Fibroblast of mammary gland (primary cell): ENCODE measurements around the gene EHMT1.

Experiments
- DNase-seq: peaks from one replicate; pipeline ENCODE4 v3.0.0-alpha.2; 2010; ENCODE audit warnings: low read depth
- H3K4me3 ChIP-seq: 2 replicates; pipeline ENCODE4 v1.5.1; 2011; ENCODE audit warnings: low read depth, mild to moderate bottlenecking, low read length, moderate library complexity; ENCODE audit not compliant: control insufficient read depth
- TF ChIP-seq, protein P1 (sequence below): conservative IDR thresholded peaks from 2 replicates; pipeline ENCODE4 v1.5.1; 2011; ENCODE audit warnings: low read depth, low read length, inconsistent platforms; ENCODE audit not compliant: control insufficient read depth, insufficient read depth

The EHMT1 gene

DNA sequence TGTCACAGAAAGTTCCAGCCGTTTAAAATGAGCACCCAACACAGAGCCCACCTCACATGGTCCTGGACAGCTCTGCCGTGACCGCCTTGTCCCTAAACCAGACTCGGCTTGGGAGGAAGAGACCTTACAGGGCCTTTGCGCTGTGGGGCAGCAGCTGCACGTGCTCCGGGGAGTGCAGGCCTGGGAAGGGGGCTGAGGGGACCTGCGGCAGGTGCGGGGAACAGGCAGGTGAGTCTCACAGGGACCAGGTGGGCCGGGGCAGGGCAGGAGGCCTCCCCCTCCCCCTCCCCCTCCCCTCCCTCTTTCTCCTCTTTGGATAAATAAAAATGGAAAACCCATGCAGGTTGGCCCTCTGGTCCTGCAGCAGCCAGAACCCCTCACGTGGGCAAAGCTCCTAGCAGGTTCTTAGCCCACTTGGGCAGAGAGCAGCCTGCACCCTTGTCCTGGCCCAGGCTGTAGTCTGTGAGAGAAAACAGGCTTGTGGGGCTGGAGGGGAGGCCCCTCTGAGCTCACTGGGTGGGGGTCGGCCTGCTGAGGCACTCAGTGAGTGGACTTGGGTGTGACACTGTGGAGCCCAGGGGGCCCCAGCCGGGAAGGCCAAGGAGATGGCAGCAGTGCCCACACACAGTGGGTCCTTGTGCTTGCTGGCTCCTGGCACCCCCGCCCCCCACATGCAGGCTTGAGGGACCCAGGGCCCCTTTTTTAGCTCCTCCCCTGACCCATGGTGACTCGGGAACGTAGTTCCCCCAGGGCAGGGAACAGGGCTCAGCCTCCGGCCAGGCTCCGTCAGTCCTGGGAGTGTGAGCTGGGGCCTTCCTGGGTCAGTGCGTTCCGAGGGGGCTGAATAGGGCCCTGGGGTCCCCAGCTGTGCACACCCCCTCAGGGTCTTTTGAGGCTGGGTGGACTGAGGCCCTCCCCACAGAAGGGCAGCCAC lies 218.8 kb downstream of the EHMT1 start:
- DNase-seq, result no peak
- TF ChIP-seq, protein P1, sequence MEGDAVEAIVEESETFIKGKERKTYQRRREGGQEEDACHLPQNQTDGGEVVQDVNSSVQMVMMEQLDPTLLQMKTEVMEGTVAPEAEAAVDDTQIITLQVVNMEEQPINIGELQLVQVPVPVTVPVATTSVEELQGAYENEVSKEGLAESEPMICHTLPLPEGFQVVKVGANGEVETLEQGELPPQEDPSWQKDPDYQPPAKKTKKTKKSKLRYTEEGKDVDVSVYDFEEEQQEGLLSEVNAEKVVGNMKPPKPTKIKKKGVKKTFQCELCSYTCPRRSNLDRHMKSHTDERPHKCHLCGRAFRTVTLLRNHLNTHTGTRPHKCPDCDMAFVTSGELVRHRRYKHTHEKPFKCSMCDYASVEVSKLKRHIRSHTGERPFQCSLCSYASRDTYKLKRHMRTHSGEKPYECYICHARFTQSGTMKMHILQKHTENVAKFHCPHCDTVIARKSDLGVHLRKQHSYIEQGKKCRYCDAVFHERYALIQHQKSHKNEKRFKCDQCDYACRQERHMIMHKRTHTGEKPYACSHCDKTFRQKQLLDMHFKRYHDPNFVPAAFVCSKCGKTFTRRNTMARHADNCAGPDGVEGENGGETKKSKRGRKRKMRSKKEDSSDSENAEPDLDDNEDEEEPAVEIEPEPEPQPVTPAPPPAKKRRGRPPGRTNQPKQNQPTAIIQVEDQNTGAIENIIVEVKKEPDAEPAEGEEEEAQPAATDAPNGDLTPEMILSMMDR, result no peak
- H3K4me3 ChIP-seq, result no peak overlapping the region

DNA sequence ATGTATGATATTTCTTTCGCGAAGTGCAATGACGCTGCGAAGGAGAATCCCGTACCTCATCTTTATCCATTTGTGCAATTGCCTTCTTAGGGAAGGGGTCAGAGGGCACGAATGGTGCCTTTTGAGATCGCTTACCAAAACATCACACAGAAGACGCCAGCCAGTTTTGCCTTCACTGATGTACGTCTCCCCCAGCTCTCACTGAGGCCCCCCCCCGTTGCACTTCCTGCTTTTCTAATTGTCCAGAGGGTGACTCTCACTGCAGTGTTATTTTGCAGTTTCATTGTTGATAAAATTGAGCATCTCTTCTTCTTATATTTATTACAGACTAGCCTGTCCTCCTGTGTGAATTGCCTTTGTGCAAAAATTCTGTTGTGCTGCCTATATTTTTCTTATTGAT lies 219.8 kb downstream of the EHMT1 start:
- DNase-seq, result no peak

DNA sequence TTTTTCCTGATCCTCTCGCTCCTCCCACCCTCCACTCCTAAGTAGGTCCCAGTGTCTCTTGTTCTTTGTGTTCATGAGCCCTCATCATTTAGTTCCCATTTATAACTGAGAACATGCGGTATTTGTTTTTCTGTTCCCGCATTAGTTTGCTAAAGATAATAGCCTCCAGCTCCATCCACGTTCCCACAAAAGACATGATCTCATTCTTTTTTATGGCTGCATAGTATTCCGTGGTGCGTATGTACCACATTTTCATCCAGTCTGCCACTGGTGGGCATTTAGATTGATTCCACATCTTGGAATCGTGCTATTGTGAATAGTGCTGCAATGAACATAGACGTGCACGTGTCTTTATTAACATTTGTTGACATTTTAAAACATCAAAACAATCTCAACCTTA lies 224.6 kb downstream of the EHMT1 start:
- no peak overlapping the region for H3K4me3 ChIP-seq
- TF ChIP-seq, protein P1, result no peak
- no peak for DNase-seq

More for the DNA sequence above, 219.8 kb downstream of the EHMT1 start:
- no peak overlapping the region for H3K4me3 ChIP-seq
- TF ChIP-seq, protein P1, result no peak

GRCh38 chr9:137851516-137852267 lies 232.9 kb downstream of the EHMT1 start:
- TF ChIP-seq, protein P1, result no peak
- H3K4me3 ChIP-seq, result no peak overlapping the region
- no peak for DNase-seq

DNA sequence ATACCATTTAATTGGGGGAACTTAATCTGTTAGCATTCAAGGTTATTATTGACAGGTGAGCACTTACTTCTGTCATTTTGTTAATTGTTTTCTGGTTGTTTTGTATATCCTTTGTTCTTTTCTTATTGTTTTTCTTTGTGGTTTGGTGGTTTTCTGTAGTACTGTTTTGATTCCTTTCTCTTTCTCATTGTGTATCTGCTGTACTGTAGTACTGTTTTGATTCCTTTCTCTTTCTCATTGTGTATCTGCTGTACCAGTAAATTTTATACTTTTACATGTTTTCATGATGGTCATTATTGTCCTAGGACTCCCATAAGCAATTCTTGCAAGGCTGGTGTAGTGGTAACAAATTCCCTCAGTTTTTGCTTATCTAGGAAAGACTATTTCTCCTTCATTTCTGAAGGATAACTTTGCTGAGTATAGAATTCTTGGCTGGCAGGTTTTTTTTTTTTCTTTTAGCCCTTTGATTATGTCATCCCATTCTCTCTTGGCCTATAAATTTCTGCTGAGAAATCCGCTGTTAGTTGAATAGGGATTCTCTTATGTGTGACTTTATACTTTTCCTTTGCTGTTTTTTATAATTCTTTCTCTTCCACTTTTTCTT lies 234.7 kb downstream of the EHMT1 start:
- TF ChIP-seq, protein P1, result no peak
- no peak for DNase-seq
- no peak overlapping the region for H3K4me3 ChIP-seq

DNA sequence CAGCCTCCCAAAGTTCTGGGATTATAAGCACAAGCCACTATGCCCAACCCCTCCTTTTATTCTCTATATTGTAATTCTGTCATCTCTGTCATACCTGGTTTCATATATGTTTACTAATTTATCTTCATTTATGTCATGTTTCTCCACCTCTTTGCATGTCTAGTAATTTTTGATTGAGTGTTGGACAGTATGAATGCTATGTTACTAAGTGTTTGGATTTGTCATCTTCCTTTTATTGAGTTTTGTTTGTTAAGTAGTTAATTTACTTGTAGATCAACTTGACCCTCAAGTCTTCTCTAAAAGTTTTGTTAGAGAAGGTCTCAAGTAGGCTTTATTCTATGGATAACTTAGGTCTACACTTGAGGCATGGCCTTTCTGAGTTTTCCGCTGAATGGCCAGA lies 241.6 kb downstream of the EHMT1 start:
- H3K4me3 ChIP-seq, result no peak overlapping the region
- no peak for DNase-seq
- TF ChIP-seq, protein P1, result no peak
